ENCODE results near the gene OR1C1.
"Not testable (repeated sequence)": the region's sequence is repeated elsewhere in the genome, so short reads cannot be mapped to it uniquely, and the experiment has no call there.

The OR1C1 gene, protein sequence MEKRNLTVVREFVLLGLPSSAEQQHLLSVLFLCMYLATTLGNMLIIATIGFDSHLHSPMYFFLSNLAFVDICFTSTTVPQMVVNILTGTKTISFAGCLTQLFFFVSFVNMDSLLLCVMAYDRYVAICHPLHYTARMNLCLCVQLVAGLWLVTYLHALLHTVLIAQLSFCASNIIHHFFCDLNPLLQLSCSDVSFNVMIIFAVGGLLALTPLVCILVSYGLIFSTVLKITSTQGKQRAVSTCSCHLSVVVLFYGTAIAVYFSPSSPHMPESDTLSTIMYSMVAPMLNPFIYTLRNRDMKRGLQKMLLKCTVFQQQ

DNA sequence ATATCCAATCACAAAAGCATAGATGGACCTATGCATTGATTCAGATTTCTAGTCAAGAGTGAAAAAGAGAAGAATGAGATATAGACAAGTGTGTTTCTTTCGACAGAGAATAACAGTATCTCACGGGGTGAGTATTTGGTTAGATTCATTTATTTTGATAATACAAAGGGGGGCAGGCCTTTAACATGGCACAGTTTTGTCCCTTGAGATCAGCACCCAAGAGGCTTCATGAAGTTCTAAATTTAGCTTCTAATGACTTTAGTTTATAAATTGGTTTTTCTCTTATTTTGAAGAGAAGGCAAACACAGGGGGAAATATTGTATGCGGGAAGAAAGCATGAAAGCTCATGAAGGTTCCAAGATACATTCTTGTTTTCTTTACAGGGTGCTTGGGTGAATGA is at the start of gene OR1C1:
TSS of gene OR1C1 (minus strand) at position 101 of the 400 bp plus-strand sequence. CDS start 2,150 bp downstream, outside the sequence.
- no peak for DNase-seq
- intact Hi-C loops (cut with DNase I), result no loop called here

- intact Hi-C loops (cut with DNase I), result no loop called here
- no peak for DNase-seq
These were observed 37.2 kb upstream of the OR1C1 start for GRCh38 chr1:247797518-247797917.

DNA sequence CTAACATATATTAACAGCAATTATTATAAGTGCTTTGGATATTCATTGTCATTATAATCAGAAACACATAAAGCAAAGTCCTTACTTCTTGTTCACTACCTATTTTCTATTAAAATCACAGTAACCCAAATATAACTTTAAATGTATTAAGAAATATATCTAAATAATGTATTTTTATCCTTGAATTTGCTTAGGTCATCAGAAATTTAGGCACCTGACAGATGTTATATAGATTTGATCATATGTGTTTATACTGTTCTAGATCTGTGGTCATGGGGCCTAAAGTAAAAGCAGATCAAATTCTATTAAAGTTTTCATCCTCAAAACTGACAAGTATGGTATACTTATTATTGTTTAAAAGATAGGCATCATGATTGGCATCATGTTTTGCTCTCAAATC is 9.2 kb upstream of the OR1C1 start:
- intact Hi-C loops (cut with DNase I), result no loop called here
- no peak for DNase-seq

DNA sequence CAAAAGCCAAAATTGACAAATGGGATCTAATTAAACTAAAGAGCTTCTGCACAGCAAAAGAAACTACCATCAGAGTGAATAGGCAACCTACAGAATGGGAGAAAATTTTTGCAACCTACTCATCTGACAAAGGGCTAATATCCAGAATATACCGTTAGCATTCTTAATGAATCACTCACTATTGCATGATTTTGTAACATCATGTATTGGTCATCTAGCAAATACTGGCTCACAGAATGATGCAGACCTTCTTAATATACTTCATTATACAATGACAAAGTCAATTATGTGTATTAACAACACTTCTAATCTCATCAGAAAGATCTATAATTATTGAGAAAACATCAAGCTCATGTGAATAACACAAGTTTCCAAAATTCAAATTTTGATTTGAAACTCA is 6.0 kb downstream of the OR1C1 start:
- intact Hi-C loops (cut with DNase I); DNase-seq: not testable (repeated sequence)

DNA sequence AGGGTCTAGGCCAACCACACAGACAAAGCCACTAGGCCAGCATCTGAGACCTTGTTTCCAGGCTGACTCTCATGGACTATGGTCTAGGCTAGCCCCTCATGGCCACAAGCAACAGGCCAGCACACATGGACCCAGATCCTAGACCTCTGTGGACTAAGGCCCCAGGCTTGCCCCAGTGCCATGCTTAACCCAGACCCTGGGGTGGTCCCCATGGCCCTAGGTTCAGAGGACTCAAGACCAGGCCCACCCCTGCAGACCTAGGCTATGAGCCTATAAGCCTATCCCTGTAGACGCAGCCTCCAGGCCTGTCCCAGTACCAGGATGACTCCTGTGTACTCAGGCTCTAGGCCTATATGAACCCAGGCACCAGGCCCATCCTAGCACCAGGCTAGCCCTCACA is 10.5 kb downstream of the OR1C1 start:
- DNase-seq, result no peak
- intact Hi-C loops (cut with DNase I), result no loop called here

GRCh38 chr1:247748041-247748440 is 12.3 kb downstream of the OR1C1 start, which contains the start of gene OR14A2:
TSS of gene OR14A2 (minus strand) at chr1:247748141.
- intact Hi-C loops (cut with DNase I), result no loop called here
- DNase-seq, result no peak

DNA sequence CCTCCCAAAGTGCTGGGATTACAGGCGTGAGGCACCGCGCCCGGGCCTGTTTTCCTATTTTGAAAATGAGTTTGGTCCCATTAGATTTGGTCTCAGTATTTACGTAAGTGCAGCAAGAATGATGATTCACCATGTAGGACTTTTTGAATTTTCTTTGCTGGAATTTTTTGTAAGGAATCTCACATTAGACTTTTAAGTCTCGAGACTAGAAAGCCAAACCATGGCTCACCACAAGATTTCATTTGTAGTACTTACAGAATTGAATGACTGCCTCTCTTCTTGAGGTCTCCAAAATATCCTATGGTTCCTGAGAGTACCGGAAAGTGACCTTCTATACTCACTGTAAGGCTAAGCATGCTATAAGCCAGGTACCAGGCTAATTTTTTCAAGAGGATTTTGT is 12.7 kb downstream of the OR1C1 start:
- intact Hi-C loops (cut with DNase I), result no loop called here
- no peak for DNase-seq

DNA sequence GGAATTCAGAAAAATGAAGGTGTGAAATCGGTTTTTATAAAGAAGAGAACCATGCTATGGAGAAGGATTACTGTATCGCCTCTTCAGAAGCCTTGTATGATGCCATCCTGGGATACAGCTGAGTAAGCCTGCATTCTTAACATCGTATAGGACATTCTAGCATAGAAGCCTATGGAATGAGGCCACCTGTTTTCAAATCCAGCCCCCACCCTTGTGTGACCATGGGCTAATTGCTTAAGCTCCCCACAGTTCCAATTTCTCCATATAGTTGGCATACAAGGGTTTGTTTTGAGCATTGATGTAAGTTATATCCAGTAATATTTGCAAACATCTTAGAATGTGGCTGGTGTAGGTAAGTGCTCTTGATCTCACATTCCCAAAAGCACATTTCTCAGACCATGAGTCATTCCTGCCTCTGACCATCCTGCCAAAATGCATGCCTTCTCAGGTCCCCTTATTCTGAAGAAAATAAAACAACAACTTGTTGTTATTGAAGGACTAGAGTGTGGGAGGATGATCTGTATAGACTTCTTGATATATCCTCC is 13.9 kb downstream of the OR1C1 start:
- intact Hi-C loops (cut with DNase I), result no loop called here
- DNase-seq, result no peak

DNA sequence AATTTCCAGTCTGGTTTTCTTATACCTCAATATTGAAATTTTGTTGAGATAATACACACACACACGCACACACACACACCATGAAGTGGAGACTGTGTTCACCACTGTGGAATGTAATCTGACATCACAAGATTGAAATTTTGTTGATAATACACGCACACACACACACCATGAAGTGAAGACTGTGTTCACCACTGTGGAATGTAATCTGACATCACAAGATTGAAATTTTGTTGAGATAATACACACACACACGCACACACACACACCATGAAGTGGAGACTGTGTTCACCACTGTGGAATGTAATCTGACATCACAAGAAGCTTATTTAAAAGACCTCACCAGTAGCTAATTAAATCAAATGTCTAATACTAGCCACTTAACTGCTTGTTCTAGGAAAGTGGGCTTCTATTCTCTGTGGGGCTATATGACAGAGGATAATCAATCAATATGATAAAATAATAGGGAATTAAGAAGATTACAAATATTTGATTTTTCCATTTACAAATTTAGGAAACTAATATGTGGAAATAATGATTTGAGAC is 18.1 kb downstream of the OR1C1 start:
- intact Hi-C loops (cut with DNase I); DNase-seq: not testable (repeated sequence)

DNA sequence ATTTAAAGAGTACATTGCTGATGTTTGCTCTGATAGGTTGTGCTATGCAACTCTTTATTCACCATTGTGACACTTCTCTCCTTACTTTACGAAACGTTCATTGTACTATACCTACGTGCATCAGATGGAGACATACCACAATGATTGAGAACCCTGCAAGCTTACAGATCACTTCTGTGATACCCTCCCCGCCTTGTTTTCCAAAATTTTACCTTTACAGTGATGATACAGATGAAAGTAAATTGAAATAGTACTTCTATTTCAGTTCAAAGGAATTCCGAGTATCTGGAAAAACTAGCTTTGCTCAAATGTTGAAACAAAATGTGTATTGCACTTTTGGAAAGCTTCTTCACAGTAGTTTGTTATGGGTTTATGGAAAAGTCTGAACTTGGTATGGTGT is 18.6 kb downstream of the OR1C1 start:
- intact Hi-C loops (cut with DNase I), result no loop called here
- DNase-seq, result no peak

DNA sequence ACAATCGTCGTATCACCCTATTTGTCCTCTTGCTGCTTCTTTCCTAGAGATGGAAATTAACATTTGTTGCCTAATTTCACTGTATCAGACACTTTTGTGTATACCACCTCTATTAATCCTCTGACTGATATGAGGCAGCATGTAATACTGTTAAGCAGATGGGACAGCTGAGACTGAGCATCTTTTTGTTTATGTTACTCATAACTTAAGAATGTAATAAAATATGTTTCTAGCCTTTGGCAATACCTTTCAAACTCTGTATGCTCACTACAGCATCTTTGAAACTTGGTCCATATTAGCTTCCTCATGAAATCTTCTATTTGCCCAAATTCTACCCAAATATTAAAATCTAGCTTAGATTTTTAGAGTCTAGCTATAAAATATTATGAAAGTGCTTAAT is 19.6 kb downstream of the OR1C1 start:
- intact Hi-C loops (cut with DNase I), result no loop called here
- no peak for DNase-seq

DNA sequence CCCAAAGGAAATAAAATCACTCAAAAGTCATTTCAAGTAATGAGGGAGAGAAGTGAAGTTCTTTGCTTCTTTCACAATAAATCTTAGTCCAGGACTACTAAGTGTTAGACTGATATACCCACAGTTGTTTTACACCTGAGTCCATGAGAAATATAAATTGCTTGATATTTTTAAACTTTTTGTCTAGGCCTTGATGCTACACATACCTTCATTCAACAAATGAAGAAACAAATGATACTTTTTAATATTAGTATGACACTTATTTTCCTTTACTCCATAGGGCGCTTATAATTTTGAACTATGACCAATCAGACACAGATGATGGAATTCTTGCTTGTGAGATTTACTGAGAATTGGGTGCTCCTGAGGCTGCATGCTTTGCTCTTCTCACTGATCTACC is 22.0 kb downstream of the OR1C1 start, which contains the start of gene OR14K1:
TSS of gene OR14K1 (plus strand) at position 301 of the 400 bp plus-strand sequence. CDS start at position 301, 0 bp downstream.
- DNase-seq, result no peak
- intact Hi-C loops (cut with DNase I), result no loop called here

GRCh38 chr1:247721222-247721621 is 39.1 kb downstream of the OR1C1 start:
- intact Hi-C loops (cut with DNase I), result no loop called here
- DNase-seq, result no peak

- intact Hi-C loops (cut with DNase I), result no loop called here
These were observed 43.8 kb downstream of the OR1C1 start, which contains the start of gene OR6F1 for GRCh38 chr1:247716546-247716945. TSS of gene OR6F1 (minus strand) at chr1:247716646. CDS start at chr1:247712755, 3,891 bp downstream.

GRCh38 chr1:247713753-247714152 is 46.6 kb downstream of the OR1C1 start:
- intact Hi-C loops (cut with DNase I), result no loop called here
- DNase-seq, result no peak

More at GRCh38 chr1:247716546-247716945, 43.8 kb downstream of the OR1C1 start, which contains the start of gene OR6F1:
- no peak for DNase-seq

- intact Hi-C loops (cut with DNase I); DNase-seq: not testable (repeated sequence)
These were observed 49.7 kb downstream of the OR1C1 start for GRCh38 chr1:247710681-247711080.
